Loucy (cell line): ENCODE results near the gene AK2.

Experiments used
- H2AFZ ChIP-seq: fragments of 200-600 bp; sonication (generic); 2 replicates; pipeline ENCODE4 v1.6.0; 2016; ENCODE audit warnings: antibody characterized with exemption, mild to moderate bottlenecking, low read length, moderate library complexity
- H3F3A ChIP-seq: fragments of 200-600 bp; 2 replicates; pipeline ENCODE4 v1.6.0; 2016; ENCODE audit warnings: antibody characterized with exemption, low read depth, mild to moderate bottlenecking
- H3K27me3 ChIP-seq: fragments of 200-600 bp; sonication (generic); 2 replicates; pipeline ENCODE4 v1.6.1; 2014; ENCODE audit warnings: low read length, mild to moderate bottlenecking; ENCODE audit not compliant: insufficient read depth, poor library complexity, severe bottlenecking
- H3K36me3 ChIP-seq: fragments of 200-600 bp; sonication (generic); 2 replicates; pipeline ENCODE4 v1.6.1; 2016; ENCODE audit warnings: low read length; ENCODE audit not compliant: insufficient read depth
- H3K4me1 ChIP-seq: fragments of 200-600 bp; sonication (generic); 2 replicates; pipeline ENCODE4 v1.5.1; 2014; ENCODE audit warnings: low read length, mild to moderate bottlenecking; ENCODE audit not compliant: insufficient read depth, poor library complexity, severe bottlenecking
- H3K4me2 ChIP-seq: fragments of 200-600 bp; sonication (generic); 2 replicates; pipeline ENCODE4 v1.6.0; 2014; ENCODE audit warnings: antibody characterized with exemption, low read length, low read depth, mild to moderate bottlenecking; ENCODE audit not compliant: poor library complexity, severe bottlenecking
- H3K4me3 ChIP-seq: fragments of 200-600 bp; sonication (generic); 2 replicates; pipeline ENCODE4 v1.5.1; 2014; ENCODE audit warnings: low read length, mild to moderate bottlenecking, mixed read lengths; ENCODE audit not compliant: poor library complexity, severe bottlenecking
- H3K79me2 ChIP-seq: fragments of 200-600 bp; sonication (generic); 2 replicates; pipeline ENCODE4 v1.6.1; 2014; ENCODE audit warnings: low read length; ENCODE audit not compliant: insufficient read depth
- H3K9ac ChIP-seq: fragments of 200-600 bp; sonication (generic); 2 replicates; pipeline ENCODE4 v1.6.0; 2014; ENCODE audit warnings: mild to moderate bottlenecking, low read depth, low read length, moderate library complexity; ENCODE audit not compliant: poor library complexity, severe bottlenecking
- H3K9me2 ChIP-seq: fragments of 200-600 bp; sonication (generic); replicated peaks from 2 replicates; pipeline ENCODE4 v1.6.1; 2016; ENCODE audit warnings: low read depth, low read length, mixed read lengths
- H3K9me3 ChIP-seq: fragments of 200-600 bp; sonication (generic); 2 replicates; pipeline ENCODE4 v1.6.1; 2014; ENCODE audit warnings: mild to moderate bottlenecking, antibody characterized with exemption, low read length, low read depth; ENCODE audit not compliant: insufficient read depth
- H4K20me1 ChIP-seq: fragments of 200-600 bp; sonication (generic); 2 replicates; pipeline ENCODE4 v1.6.0; 2014; ENCODE audit warnings: antibody characterized with exemption, low read length, mild to moderate bottlenecking; ENCODE audit not compliant: insufficient read depth, poor library complexity, severe bottlenecking
- CTCF ChIP-seq: fragments of 200-600 bp; sonication (generic); conservative IDR thresholded peaks from 2 replicates; pipeline ENCODE4 v1.5.1; 2014; ENCODE audit warnings: mild to moderate bottlenecking, antibody characterized with exemption, low read length
- EZH2phosphoT487 ChIP-seq: fragments of 200-600 bp; IDR thresholded peaks from 2 replicates; pipeline ENCODE4 v1.6.1; 2018; ENCODE audit warnings: antibody characterized with exemption, mild to moderate bottlenecking, moderate library complexity, borderline replicate concordance

Gene AK2

GRCh38 chr1:33050221-33051076 is 13.8 kb upstream of the AK2 start:
- H3K4me2 ChIP-seq, result no peak overlapping the region
- no peak overlapping the region for H3K4me3 ChIP-seq

GRCh38 chr1:33049371-33049770 is 12.7 kb upstream of the AK2 start:
- H3K9me2 ChIP-seq, result no peaks in the 10 kb centered on the region
- H3K27me3 ChIP-seq, result no peaks in the 10 kb centered on the region
- no peaks in the 10 kb centered on the region for H3K79me2 ChIP-seq
- no peak overlapping the region for H3K4me3 ChIP-seq
- H3K36me3 ChIP-seq, result no peaks in the 10 kb centered on the region
- no peak overlapping the region for H3K9ac ChIP-seq
- no peak for TF ChIP-seq EZH2phosphoT487
- no peak for TF ChIP-seq CTCF
- no peaks in the 10 kb centered on the region for H3F3A ChIP-seq
- H2AFZ ChIP-seq, result no peak overlapping the region
- no peaks in the 10 kb centered on the region for H3K9me3 ChIP-seq
- H4K20me1 ChIP-seq, result no peaks in the 10 kb centered on the region
- peaks cover 7% of the 10 kb centered on the region for H3K4me1 ChIP-seq
- no peak overlapping the region for H3K4me2 ChIP-seq

More at GRCh38 chr1:33050221-33051076, 13.8 kb upstream of the AK2 start:
- Histone ChIP-seq H3K9me3 (no peaks in the 10 kb centered on the region), H3K79me2 (no peaks in the 10 kb centered on the region), H3K27me3 (no peaks in the 10 kb centered on the region), H3K36me3 (no peaks in the 10 kb centered on the region), H3F3A (no peaks in the 10 kb centered on the region), H3K9ac (no peak overlapping the region), H4K20me1 (no peaks in the 10 kb centered on the region), H3K9me2 (no peaks in the 10 kb centered on the region), H3K4me1 (peaks cover 5% of the 10 kb centered on the region), H2AFZ (no peak overlapping the region)
- TF ChIP-seq EZH2phosphoT487 (no peak), CTCF (peak; percentile 19)

GRCh38 chr1:33048426-33048825 is 11.7 kb upstream of the AK2 start:
- no peaks in the 10 kb centered on the region for H3K79me2 ChIP-seq
- no peaks in the 10 kb centered on the region for H3K9me2 ChIP-seq
- H3K9me3 ChIP-seq, result no peaks in the 10 kb centered on the region
- H4K20me1 ChIP-seq, result no peaks in the 10 kb centered on the region
- no peak overlapping the region for H3K4me2 ChIP-seq
- no peak overlapping the region for H2AFZ ChIP-seq
- H3K36me3 ChIP-seq, result no peaks in the 10 kb centered on the region
- no peaks in the 10 kb centered on the region for H3K27me3 ChIP-seq
- TF ChIP-seq EZH2phosphoT487, result no peak
- no peak for TF ChIP-seq CTCF
- peaks cover 7% of the 10 kb centered on the region for H3K4me1 ChIP-seq
- H3F3A ChIP-seq, result no peaks in the 10 kb centered on the region
- H3K9ac ChIP-seq, result no peak overlapping the region
- H3K4me3 ChIP-seq, result no peak overlapping the region
